ENCODE measurements around the gene DRC1. TPM values are rescaled to one million over a fixed set of nuclear protein-coding genes. Genes with fewer than 3 reads are reported as not detected.
A peak's percentile ranks its signal among the peaks of the same experiment; 100 is the strongest.

DRC1 gene
- total and polyA plus RNA-seq, 2 of the 13 experiments (the other 11 are each of a cell fraction or from before 2014, with no cell fraction given) = 0.07 TPM; not detected in 1

DNA sequence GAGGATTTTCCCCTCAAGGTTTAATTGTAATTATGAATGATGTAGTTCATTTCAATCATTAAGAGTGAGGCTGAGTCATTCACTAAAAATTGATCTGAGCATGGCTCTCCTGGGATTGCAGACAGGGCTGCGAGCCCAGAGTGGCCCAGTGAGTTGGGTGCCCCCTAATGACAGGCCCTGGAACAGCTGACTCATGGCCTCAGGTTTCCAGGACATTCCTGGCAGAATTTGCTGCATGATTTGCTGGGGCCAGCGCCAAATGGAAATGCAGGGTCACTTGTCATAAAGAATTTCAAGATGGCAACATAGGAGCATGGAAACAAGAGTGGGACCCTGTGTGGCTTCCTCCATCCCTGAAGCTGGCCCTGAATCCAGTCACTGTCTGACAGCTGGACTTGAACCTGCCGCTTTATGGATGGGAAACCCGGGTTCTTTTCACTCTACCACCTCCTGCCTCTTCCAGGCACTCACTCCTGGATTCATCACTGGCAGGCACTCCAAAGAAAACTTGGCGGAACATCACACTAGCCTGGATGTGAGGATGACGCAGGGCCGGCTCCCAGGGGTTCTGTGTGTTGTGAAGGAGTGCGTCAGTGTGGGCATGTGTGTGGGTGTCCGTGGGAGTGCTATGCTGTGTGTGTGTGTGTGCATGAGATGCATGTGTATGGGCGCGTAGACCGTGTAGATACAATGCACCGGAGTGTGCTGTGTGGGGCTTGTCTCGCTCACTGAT, 61.0 kb downstream of the DRC1 start (continued):
- TF ChIP-seq MYC (CRISPR knock-in tag; IDR thresholded peaks at IDR 0.05; ENCODE audit: borderline replicate concordance) (no peak; the same call in 1 of the 2 replicates), ZFYVE20 (CRISPR knock-in tag; IDR thresholded peaks at IDR 0.05; ENCODE audit: borderline replicate concordance, low read depth) (no peak), ZNF567 (CRISPR knock-in tag; IDR thresholded peaks at IDR 0.05; ENCODE audit: borderline replicate concordance) (no peak), HOXA9 (CRISPR knock-in tag; IDR thresholded peaks at IDR 0.05; ENCODE audit: borderline replicate concordance) (no peak), ZBTB33 (CRISPR knock-in tag; IDR thresholded peaks at IDR 0.05) (0 out of 2 replicates have a peak, but pooled peaks have one; percentile 19), SRSF4 (IDR thresholded peaks at IDR 0.05; ENCODE audit: low read depth, low read length, poor library complexity, severe bottlenecking) (no peak), CHCHD3 (CRISPR knock-in tag; IDR thresholded peaks at IDR 0.05) (no peak), KAT8 (CRISPR knock-in tag; IDR thresholded peaks at IDR 0.05) (0 out of 2 replicates have a peak, but pooled peaks have one; percentile 16), ZNF781 (CRISPR knock-in tag; IDR thresholded peaks at IDR 0.05; ENCODE audit: borderline replicate concordance, not compliant biosample characterization) (no peak), MXI1 (IDR thresholded peaks at IDR 0.05; ENCODE audit: borderline replicate concordance, low read depth, low read length) (peak; percentile 40; the same call in 1 of the 3 replicates), ZNF274 (CRISPR knock-in tag; IDR thresholded peaks at IDR 0.05) (no peak), ZNF772 (CRISPR knock-in tag; IDR thresholded peaks at IDR 0.05) (no peak), ZNF841 (CRISPR knock-in tag; IDR thresholded peaks at IDR 0.05; ENCODE audit: borderline replicate concordance) (no peak), NKX3-1 (CRISPR knock-in tag; IDR thresholded peaks at IDR 0.05) (no peak), MED13 (CRISPR knock-in tag; IDR thresholded peaks at IDR 0.05) (no peak), NCOR1 (IDR thresholded peaks at IDR 0.05; ENCODE audit: borderline replicate concordance, low read length) (no peak), CBX2 (IDR thresholded peaks at IDR 0.05; ENCODE audit: low read depth, low read length) (no peak), CBX2 (CRISPR knock-in tag; IDR thresholded peaks at IDR 0.05; ENCODE audit: low read depth) (no peak), SKIL (CRISPR knock-in tag; IDR thresholded peaks at IDR 0.05; ENCODE audit: borderline replicate concordance) (peak; percentile 26; the same call in 1 of the 2 replicates), ZNF383 (CRISPR knock-in tag; IDR thresholded peaks at IDR 0.05; ENCODE audit: borderline replicate concordance) (no peak), ZNF235 (CRISPR knock-in tag; IDR thresholded peaks at IDR 0.05; ENCODE audit: borderline replicate concordance) (no peak)
- TF ChIP-seq, protein P1, sequence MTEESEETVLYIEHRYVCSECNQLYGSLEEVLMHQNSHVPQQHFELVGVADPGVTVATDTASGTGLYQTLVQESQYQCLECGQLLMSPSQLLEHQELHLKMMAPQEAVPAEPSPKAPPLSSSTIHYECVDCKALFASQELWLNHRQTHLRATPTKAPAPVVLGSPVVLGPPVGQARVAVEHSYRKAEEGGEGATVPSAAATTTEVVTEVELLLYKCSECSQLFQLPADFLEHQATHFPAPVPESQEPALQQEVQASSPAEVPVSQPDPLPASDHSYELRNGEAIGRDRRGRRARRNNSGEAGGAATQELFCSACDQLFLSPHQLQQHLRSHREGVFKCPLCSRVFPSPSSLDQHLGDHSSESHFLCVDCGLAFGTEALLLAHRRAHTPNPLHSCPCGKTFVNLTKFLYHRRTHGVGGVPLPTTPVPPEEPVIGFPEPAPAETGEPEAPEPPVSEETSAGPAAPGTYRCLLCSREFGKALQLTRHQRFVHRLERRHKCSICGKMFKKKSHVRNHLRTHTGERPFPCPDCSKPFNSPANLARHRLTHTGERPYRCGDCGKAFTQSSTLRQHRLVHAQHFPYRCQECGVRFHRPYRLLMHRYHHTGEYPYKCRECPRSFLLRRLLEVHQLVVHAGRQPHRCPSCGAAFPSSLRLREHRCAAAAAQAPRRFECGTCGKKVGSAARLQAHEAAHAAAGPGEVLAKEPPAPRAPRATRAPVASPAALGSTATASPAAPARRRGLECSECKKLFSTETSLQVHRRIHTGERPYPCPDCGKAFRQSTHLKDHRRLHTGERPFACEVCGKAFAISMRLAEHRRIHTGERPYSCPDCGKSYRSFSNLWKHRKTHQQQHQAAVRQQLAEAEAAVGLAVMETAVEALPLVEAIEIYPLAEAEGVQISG (CRISPR knock-in tag; IDR thresholded peaks at IDR 0.05) = 0 out of 2 replicates have a peak, but pooled peaks have one; percentile 25
